GM12878 (cell line): ENCODE results near the gene MPP7. TPM values are rescaled to one million over a fixed set of nuclear protein-coding genes. Genes with fewer than 3 reads are reported as not detected.

Source experiments
- ATAC-seq: fragments of 200-7000 bp; cut with Tn5 transposase; 3 replicates; pipeline ENCODE4 v1.9.1; 2020; ENCODE audit warnings: mild to moderate bottlenecking, moderate library complexity
- BruUV-seq: library from RNA; stranded (reverse); fragments of 400-500 nt; replicated peaks from 2 replicates; lab custom pipeline; 2021; lab: Mats Ljungman, UMichigan
- CTCF ChIA-PET: fragments of 300-600 bp; sonication (Branson Sonifier 250); formaldehyde crosslinking; extraction: SDS; loops from one replicate; lab custom pipeline; 2021; ENCODE audit warnings: inconsistent platforms; lab: Yijun Ruan, JAX
- POLR2A ChIA-PET: fragments of 350-600 bp; formaldehyde crosslinking; extraction: SDS; loops from one replicate; lab custom pipeline; 2021; ENCODE audit warnings: inconsistent platforms; lab: Charles Lee
- RAD21 ChIA-PET: fragments of 300-600 bp; sonication (Branson Sonifier 250); formaldehyde crosslinking; loops from one replicate; lab custom pipeline; 2023; ENCODE audit warnings: antibody characterized with exemption; ENCODE audit not compliant: unreplicated experiment; lab: Charles Lee
- SMC1A ChIA-PET: fragments of 300-600 bp; sonication (Branson Sonifier 250); formaldehyde crosslinking; loops from one replicate; lab custom pipeline; 2023; ENCODE audit not compliant: unreplicated experiment, uncharacterized antibody; lab: Charles Lee
- DNase-seq: peaks from one replicate; pipeline ENCODE4 v3.0.0-alpha.2; 2011; ENCODE audit warnings: low read depth, low spot score
- FAIRE-seq: peaks from 3 replicates; lab custom pipeline; 2011; peaks lifted over from hg19 to GRCh38; lab: Jason Lieb, UNC
- H2AFZ ChIP-seq: 2 replicates; pipeline ENCODE4 v1.6.0; 2011; ENCODE audit warnings: low read depth, low read length, control low read depth; ENCODE audit not compliant: control insufficient read depth
- H3K27ac ChIP-seq: 2 replicates; pipeline ENCODE4 v1.5.1; 2011; ENCODE audit warnings: control low read depth; ENCODE audit not compliant: control insufficient read depth, insufficient read depth
- H3K27me3 ChIP-seq, 2 experiments: replicated peaks in 1 of 2; 2 replicates each; pipeline versions ENCODE4 v1.6.0 to v1.6.1; 2011; ENCODE audit warnings: low read length in 1 of 2; ENCODE audit not compliant: control insufficient read depth in 2 of 2, insufficient read depth in 2 of 2
- H3K36me3 ChIP-seq, 2 experiments: 2 replicates each; pipeline ENCODE4 v1.5.1; 2011; ENCODE audit warnings: low read length in 1 of 2; ENCODE audit not compliant: control insufficient read depth in 2 of 2, insufficient read depth in 2 of 2
- H3K4me1 ChIP-seq: 2 replicates; pipeline ENCODE4 v1.6.1; 2011; ENCODE audit warnings: mild to moderate bottlenecking, low read length, moderate library complexity, mixed read lengths; ENCODE audit not compliant: control insufficient read depth, insufficient read depth
- H3K4me2 ChIP-seq: 2 replicates; pipeline ENCODE4 v1.6.0; 2011; ENCODE audit warnings: control low read depth; ENCODE audit not compliant: control insufficient read depth, insufficient read depth
- H3K4me3 ChIP-seq: fragments of 200-600 bp; sonication (generic); 2 replicates; pipeline ENCODE4 v1.5.1; 2016
- H3K79me2 ChIP-seq: 2 replicates; pipeline ENCODE4 v1.6.0; 2011; ENCODE audit warnings: low read length; ENCODE audit not compliant: control insufficient read depth, insufficient read depth
- H3K9ac ChIP-seq: 2 replicates; pipeline ENCODE4 v1.8.0; 2011; ENCODE audit warnings: low read length, control low read depth, mixed read lengths; ENCODE audit not compliant: control insufficient read depth, insufficient read depth
- H3K9me3 ChIP-seq: replicated peaks from 3 replicates; pipeline ENCODE4 v1.5.1; 2011; ENCODE audit warnings: mild to moderate bottlenecking, low read length; ENCODE audit not compliant: control insufficient read depth, insufficient read depth
- H4K20me1 ChIP-seq: 2 replicates; pipeline ENCODE4 v1.6.0; 2011; ENCODE audit not compliant: control insufficient read depth, insufficient read depth
- E2F4 ChIP-seq: IDR thresholded peaks from 2 replicates; pipeline ENCODE4 v1.6.1; 2012; ENCODE audit warnings: low read depth, low read length, improper control_type of control experiment
- ESRRA ChIP-seq: IDR thresholded peaks from 2 replicates; pipeline ENCODE4 v1.6.1; 2012; ENCODE audit warnings: mild to moderate bottlenecking, low read length, improper control_type of control experiment
- GABPA ChIP-seq: IDR thresholded peaks from 2 replicates; pipeline ENCODE4 v1.6.1; 2014; ENCODE audit warnings: antibody characterized with exemption, low read depth, mild to moderate bottlenecking, inconsistent platforms
- IKZF2 ChIP-seq, 2 experiments: fragments of 450-650 bp; IDR thresholded peaks; 2 replicates each; pipeline ENCODE4 v1.6.1; 2017; ENCODE audit warnings: mild to moderate bottlenecking in 2 of 2, moderate library complexity in 2 of 2
- MAX ChIP-seq: IDR thresholded peaks from 2 replicates; pipeline ENCODE4 v1.6.1; 2012; ENCODE audit warnings: low read depth, low read length, improper control_type of control experiment
- STAT1 ChIP-seq: fragments of 450-650 bp; conservative IDR thresholded peaks from 2 replicates; pipeline ENCODE4 v1.6.1; 2014; ENCODE audit warnings: antibody characterized with exemption, mild to moderate bottlenecking
- ZZZ3 ChIP-seq: IDR thresholded peaks from 2 replicates; pipeline ENCODE4 v1.6.1; 2011; ENCODE audit warnings: low read depth; ENCODE audit not compliant: control insufficient read depth, insufficient read length
- WGBS: methylation state at CpG from one replicate; pipeline ENCODE4 v1.1.6; 2016; ENCODE audit warnings: low lambda C conversion rate; ENCODE audit not compliant: insufficient replicate concordance, insufficient coverage; ENCODE audit errors: missing lambda C conversion rate; 5-methylcytosine and 5-hydroxymethylcytosine counted together
- in situ Hi-C: fragments of 300-500 bp; cut with MboI; formaldehyde crosslinking; loops from 9 replicates; pipeline ENCODE4 v1.14.3; 2018; ENCODE audit warnings: mixed read lengths
- intact Hi-C: fragments of 100-400 bp; cut with micrococcal nuclease; formaldehyde crosslinking; loops from one replicate; pipeline ENCODE4 v1.14.2; 2022; ENCODE audit not compliant: unreplicated experiment
- polyA plus RNA-seq, 11 experiments: library from polyadenylated mRNA; depleted of rRNA in 4 of 11; unstranded in 6 of 11; stranded (reverse) in 5 of 11; fragments of >200 nt; fragmentation: Nextera tagmentation in 4 of 11; fragmentation: Illumina TruSeq in 1 of 11; extraction: Ambion mirVana in 4 of 11; extraction: Trizol in 1 of 11; gene quantifications; 1 replicate in 1 of 11; 2 replicates in 10 of 11; pipeline versions ENCODE4 v1.2.1 to v1.2.3, GENCODE V29; 2011 to 2016; ENCODE audit warnings: inconsistent platforms in 2 of 11, missing spikeins in 2 of 11, low read depth in 1 of 11
- total RNA-seq, 4 experiments: library from RNA; depleted of rRNA in 3 of 4; stranded (reverse); fragments of >200 nt in 3 of 4; fragmentation: Illumina TruSeq in 1 of 4; extraction: Trizol in 1 of 4; gene quantifications; 2 replicates each; pipeline versions ENCODE4 v1.2.1 to v1.2.3, GENCODE V29; 2013 to 2021
- TF ChIP-seq, protein P1 (sequence below): fragments of 450-650 bp; IDR thresholded peaks from 2 replicates; pipeline ENCODE4 v1.6.1; 2017; ENCODE audit warnings: borderline replicate concordance

MPP7 gene
- total and polyA plus RNA-seq, 10 of the 15 experiments (the other 5 are each of a cell fraction or from before 2014, with no cell fraction given): 0.01 to 0.15 (median 0.05) TPM; not detected in 2

DNA sequence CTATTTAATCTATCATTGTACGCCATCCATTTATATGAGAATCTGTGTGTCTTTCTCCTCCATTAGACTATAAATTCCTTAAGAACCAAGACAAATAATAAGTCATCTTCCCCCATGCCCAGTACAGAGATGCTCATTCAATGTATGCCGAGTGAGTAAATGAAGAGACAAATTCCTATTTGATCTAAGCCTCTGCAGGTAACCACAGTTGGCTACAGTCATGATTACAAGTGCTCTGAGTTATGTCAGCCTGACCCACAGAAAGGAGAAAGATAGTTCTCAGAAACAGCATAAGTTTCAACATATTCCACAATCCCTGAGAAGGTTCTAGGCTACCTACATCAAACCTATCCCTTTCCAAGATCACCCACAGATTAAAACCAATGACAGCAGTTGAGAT is 46.1 kb downstream of the MPP7 start:
- no peaks in the 10 kb centered on the region for H3K4me1 ChIP-seq
- H3K27me3 ChIP-seq: no peaks in the 10 kb centered on the region
- H3K9me3 ChIP-seq: no peaks in the 10 kb centered on the region
- FAIRE-seq (no peak), ATAC-seq (no peak), DNase-seq (no peak)
- H3K27ac ChIP-seq: no peak overlapping the region
- 65% methylated on average over 2 of the region's 2 CpGs for WGBS
- no peak for TF ChIP-seq IKZF2 (IDR thresholded peaks at IDR 0.05)
- no peaks in the 10 kb centered on the region for H3K36me3 ChIP-seq
- H3K9ac ChIP-seq: no peak overlapping the region
- RAD21 ChIA-PET: no interaction called here
- intact Hi-C loops: no loop called here
- H3K79me2 ChIP-seq: no peaks in the 10 kb centered on the region
- no peak overlapping the region for H2AFZ ChIP-seq
- no peak overlapping the region for H3K4me2 ChIP-seq
- in situ Hi-C loops: no loop called here
- BruUV-seq: no TSS peak
- POLR2A ChIA-PET: no interaction called here
- CTCF ChIA-PET: no interaction called here
- SMC1A ChIA-PET: no interaction called here
- no peaks in the 10 kb centered on the region for H4K20me1 ChIP-seq
- H3K4me3 ChIP-seq: no peak overlapping the region

GRCh38 chr10:28254290-28254985 is 48.4 kb downstream of the MPP7 start:
- Histone ChIP-seq H3K9ac (no peak overlapping the region), H3K36me3 (no peaks in the 10 kb centered on the region), H3K4me2 (no peak overlapping the region), H3K27me3 (no peaks in the 10 kb centered on the region), H4K20me1 (no peaks in the 10 kb centered on the region), H2AFZ (no peak overlapping the region), H3K4me3 (no peak overlapping the region), H3K9me3 (no peaks in the 10 kb centered on the region), H3K4me1 (no peaks in the 10 kb centered on the region), H3K27ac (no peak overlapping the region), H3K79me2 (no peaks in the 10 kb centered on the region)
- no TSS peak for BruUV-seq
- intact Hi-C loops (loop anchor here (1.0 kb wide), 1 partner anchor 45 kb away; no protein-coding TSS in a partner anchor), in situ Hi-C loops (no loop called here)
- ChIA-PET SMC1A (interaction anchor here (0.6 to 1.4 kb wide), 2 partner anchors 44 to 101 kb away, joined by 3 read pairs; no protein-coding TSS in a partner anchor), CTCF (interaction anchor here (1.2 kb wide), 1 partner anchor 127 kb away, joined by 4 read pairs; no protein-coding TSS in a partner anchor), RAD21 (interaction anchor here (1.6 kb wide), 1 partner anchor 126 kb away, joined by 12 read pairs; no protein-coding TSS in a partner anchor), POLR2A (no interaction called here)
- 51% methylated on average over 6 of the region's 6 CpGs for WGBS
- no peak for FAIRE-seq
- ATAC-seq: no peak
- DNase-seq: no peak
- TF ChIP-seq ZZZ3 (no peak), E2F4 (no peak), ESRRA (no peak), STAT1 (no peak), GABPA (no peak), MAX (no peak)
- TF ChIP-seq, protein P1, sequence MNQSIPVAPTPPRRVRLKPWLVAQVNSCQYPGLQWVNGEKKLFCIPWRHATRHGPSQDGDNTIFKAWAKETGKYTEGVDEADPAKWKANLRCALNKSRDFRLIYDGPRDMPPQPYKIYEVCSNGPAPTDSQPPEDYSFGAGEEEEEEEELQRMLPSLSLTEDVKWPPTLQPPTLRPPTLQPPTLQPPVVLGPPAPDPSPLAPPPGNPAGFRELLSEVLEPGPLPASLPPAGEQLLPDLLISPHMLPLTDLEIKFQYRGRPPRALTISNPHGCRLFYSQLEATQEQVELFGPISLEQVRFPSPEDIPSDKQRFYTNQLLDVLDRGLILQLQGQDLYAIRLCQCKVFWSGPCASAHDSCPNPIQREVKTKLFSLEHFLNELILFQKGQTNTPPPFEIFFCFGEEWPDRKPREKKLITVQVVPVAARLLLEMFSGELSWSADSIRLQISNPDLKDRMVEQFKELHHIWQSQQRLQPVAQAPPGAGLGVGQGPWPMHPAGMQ: no peak
- TF ChIP-seq, all 136 proteins: peak for 0
